CD4-positive, alpha-beta T cell (primary cell): ENCODE results near the gene ZMYND19. TPM values are rescaled to one million over a fixed set of nuclear protein-coding genes. Genes with fewer than 3 reads are reported as not detected.
A peak's percentile ranks its signal among the peaks of the same experiment; 100 is the strongest.
"Not testable (repeated sequence)": the region's sequence is repeated elsewhere in the genome, so short reads cannot be mapped to it uniquely, and the experiment has no call there.

Experiments used
- ATAC-seq: fragments of 200-7000 bp; cut with Tn5 transposase; one replicate; pipeline ENCODE4 v1.10.0; 2022; ENCODE audit warnings: mild to moderate bottlenecking; ENCODE audit not compliant: poor library complexity
- CTCF ChIA-PET: fragments of 350-600 bp; sonication (Branson Sonifier 250); formaldehyde crosslinking; loops from one replicate; lab custom pipeline; 2021; ENCODE audit warnings: antibody characterized with exemption, inconsistent platforms; lab: Charles Lee
- POLR2A ChIA-PET: fragments of 350-600 bp; sonication (Branson Sonifier 250); formaldehyde crosslinking; loops from one replicate; lab custom pipeline; 2021; ENCODE audit warnings: antibody characterized with exemption, inconsistent platforms; lab: Charles Lee
- DNase-seq, 14 experiments: peaks; one replicate each; pipeline ENCODE4 v3.0.0-alpha.2; 2013 to 2020; ENCODE audit warnings: mixed read lengths in 2 of 14
- H3K27ac ChIP-seq, 2 donors: one replicate each; pipeline versions ENCODE4 v1.5.1 to v1.7.0; 2013; ENCODE audit warnings: low read length in 2 of 2, low read depth in 1 of 2, mild to moderate bottlenecking in 1 of 2
- H3K27me3 ChIP-seq, 2 experiments: 1 replicate in 1 of 2; 2 replicates in 1 of 2; pipeline versions ENCODE4 v1.6.1 to v1.7.0; 2013; ENCODE audit warnings: low read length in 2 of 2, control low read depth in 1 of 2, mild to moderate bottlenecking in 1 of 2, moderate library complexity in 1 of 2; ENCODE audit not compliant: insufficient read depth in 2 of 2, control insufficient read depth in 1 of 2
- H3K36me3 ChIP-seq: one replicate; pipeline ENCODE4 v1.6.1; 2013; ENCODE audit warnings: low read length, control low read depth; ENCODE audit not compliant: insufficient read depth
- H3K4me1 ChIP-seq: one replicate; pipeline ENCODE4 v1.6.1; 2013; ENCODE audit warnings: low read length, control low read depth; ENCODE audit not compliant: insufficient read depth
- H3K4me3 ChIP-seq: one replicate; pipeline ENCODE4 v1.5.1; 2013; ENCODE audit warnings: mild to moderate bottlenecking, low read length, moderate library complexity
- H3K9me3 ChIP-seq, 2 experiments: 1 replicate in 1 of 2; 2 replicates in 1 of 2; pipeline versions ENCODE4 v1.6.1 to v1.7.0; 2013; ENCODE audit warnings: low read length in 2 of 2, mild to moderate bottlenecking in 2 of 2, control low read depth in 1 of 2, moderate library complexity in 1 of 2; ENCODE audit not compliant: control insufficient read depth in 1 of 2, insufficient read depth in 1 of 2
- H3K27ac Mint-ChIP-seq: one replicate; pipeline ENCODE4 v1.8.0; 2020; ENCODE audit warnings: mixed read lengths
- H3K27me3 Mint-ChIP-seq: one replicate; pipeline ENCODE4 v1.8.0; 2021; ENCODE audit warnings: mixed read lengths
- H3K36me3 Mint-ChIP-seq: one replicate; pipeline ENCODE4 v1.8.0; 2021; ENCODE audit warnings: low read depth, mixed read lengths
- H3K4me1 Mint-ChIP-seq: one replicate; pipeline ENCODE4 v1.8.0; 2021; ENCODE audit warnings: low read depth, mixed read lengths
- H3K4me3 Mint-ChIP-seq: one replicate; pipeline ENCODE4 v1.8.0; 2020; ENCODE audit warnings: mild to moderate bottlenecking, mixed read lengths
- H3K9me3 Mint-ChIP-seq: one replicate; pipeline ENCODE4 v1.8.0; 2020; ENCODE audit warnings: mixed read lengths
- CTCF ChIP-seq: fragments of 200-600 bp; IDR thresholded peaks from one replicate; pipeline ENCODE4 v1.8.0; 2022; ENCODE audit warnings: antibody characterized with exemption, mild to moderate bottlenecking
- intact Hi-C, 2 experiments: fragments of 100-400 bp; cut with DNase I in 1 of 2; cut with micrococcal nuclease in 1 of 2; formaldehyde crosslinking; loops; one replicate each; pipeline versions ENCODE4 v1.15.1 to v1.9.0; 2023 to 2025; cut with DNase I, micrococcal nuclease
- total RNA-seq, 174 experiments: library from RNA in 2 of 174; stranded (reverse) in 2 of 174; gene quantifications; one replicate each; pipeline ENCODE4 v1.2.3 and lab custom pipeline; 2021 to 2026

Gene ZMYND19
- total RNA-seq, 2 experiments from 2014 or later, result 8.6 to 11.3 TPM

DNA sequence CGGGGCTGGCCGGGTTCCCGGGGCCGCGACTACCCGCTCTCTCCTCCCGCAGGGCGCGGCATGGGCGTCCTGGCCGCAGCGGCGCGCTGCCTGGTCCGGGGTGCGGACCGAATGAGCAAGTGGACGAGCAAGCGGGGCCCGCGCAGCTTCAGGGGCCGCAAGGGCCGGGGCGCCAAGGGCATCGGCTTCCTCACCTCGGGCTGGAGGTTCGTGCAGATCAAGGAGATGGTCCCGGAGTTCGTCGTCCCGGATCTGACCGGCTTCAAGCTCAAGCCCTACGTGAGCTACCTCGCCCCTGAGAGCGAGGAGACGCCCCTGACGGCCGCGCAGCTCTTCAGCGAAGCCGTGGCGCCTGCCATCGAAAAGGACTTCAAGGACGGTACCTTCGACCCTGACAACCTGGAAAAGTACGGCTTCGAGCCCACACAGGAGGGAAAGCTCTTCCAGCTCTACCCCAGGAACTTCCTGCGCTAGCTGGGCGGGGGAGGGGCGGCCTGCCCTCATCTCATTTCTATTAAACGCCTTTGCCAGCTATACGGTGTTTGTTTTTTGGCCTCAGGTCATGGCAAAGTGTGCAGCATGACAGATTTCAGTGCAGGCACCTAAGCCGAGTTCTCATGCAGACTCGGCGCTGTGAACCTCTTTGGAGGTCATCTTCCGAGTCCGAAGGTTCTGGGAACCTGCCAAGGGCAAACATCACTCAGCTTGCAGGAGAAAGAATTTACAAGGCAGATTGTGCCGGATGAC lies 38.1 kb downstream of the ZMYND19 start:
- peak overlapping the region; percentile 64 to 72 for H3K27ac ChIP-seq
- no peaks in the 10 kb centered on the region for H3K27me3 ChIP-seq
- DNase-seq (peak in 6 of 14 experiments; percentile 4 to 59 (median 28)), ATAC-seq (peak; percentile 2)
- peak overlapping the region; percentile 91 for H3K4me3 Mint-ChIP-seq
- ChIA-PET POLR2A (interaction anchor here (0.7 to 1.5 kb wide), 11 partner anchors 11 to 329 kb away, joined by 3 to 8 read pairs (median 5); partner anchors contain the start of genes DPH7, EHMT1, EXD3 and NOXA1), CTCF (interaction anchor here (0.8 to 1.4 kb wide), 3 partner anchors 17 to 129 kb away, joined by 3 to 7 read pairs (median 5); partner anchors contain the start of genes DPH7, EXD3 and NOXA1)
- H3K27ac Mint-ChIP-seq, result peak overlapping the region; percentile 82
- peaks cover 39% of the 10 kb centered on the region for H3K36me3 Mint-ChIP-seq
- H3K9me3 ChIP-seq, result no peaks in the 10 kb centered on the region
- H3K9me3 Mint-ChIP-seq, result no peaks in the 10 kb centered on the region
- peaks cover 16% of the 10 kb centered on the region for H3K4me1 Mint-ChIP-seq
- H3K36me3 ChIP-seq, result peaks cover 21% of the 10 kb centered on the region
- peaks cover 18% of the 10 kb centered on the region for H3K4me1 ChIP-seq
- no peak for TF ChIP-seq CTCF
- no peaks in the 10 kb centered on the region for H3K27me3 Mint-ChIP-seq
- intact Hi-C loops, result loop anchor here in 1 of 2 experiments (2.0 kb wide), 1 partner anchor 89 kb away; no protein-coding TSS in a partner anchor
- H3K4me3 ChIP-seq, result peak overlapping the region; percentile 67

DNA sequence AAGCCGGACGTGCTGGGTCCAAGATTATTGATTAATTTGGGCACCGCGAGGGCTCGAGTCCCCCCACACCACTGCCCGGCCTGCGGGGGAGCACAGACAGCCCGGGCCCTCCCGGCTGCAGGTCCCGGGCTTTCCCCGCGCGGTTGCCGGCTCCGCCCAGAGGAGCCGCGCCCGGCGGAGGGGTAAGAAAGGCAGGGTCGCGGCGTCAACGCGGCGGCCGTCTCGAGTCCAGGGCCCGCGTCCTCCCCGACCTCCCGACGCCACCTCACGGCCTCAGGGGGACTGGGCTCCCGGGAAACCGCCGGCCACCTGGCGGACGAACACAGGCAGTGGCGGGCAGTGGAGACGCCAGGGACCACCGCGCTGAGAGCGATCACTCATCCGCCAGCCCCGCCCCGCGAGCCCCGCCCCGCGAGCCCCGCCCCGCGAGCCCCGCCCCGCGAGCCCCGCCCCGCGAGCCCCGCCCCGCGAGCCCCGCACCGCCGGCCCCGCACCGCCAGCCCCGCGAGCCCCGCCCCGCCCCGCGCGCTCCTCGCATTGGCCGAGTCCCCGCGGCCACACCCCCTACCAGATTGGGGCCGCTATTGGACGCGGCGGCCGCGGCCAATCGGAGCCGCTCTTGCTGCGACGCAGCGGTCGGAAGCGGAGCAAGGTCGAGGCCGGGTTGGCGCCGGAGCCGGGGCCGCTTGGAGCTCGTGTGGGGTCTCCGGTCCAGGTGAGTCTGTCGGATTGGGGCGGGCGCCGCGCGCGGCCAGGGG lies 38.9 kb downstream of the ZMYND19 start, which contains the start of gene MRPL41:
Gene MRPL41 (plus strand): TSS at position 616 of the 758 bp plus-strand sequence. CDS start 203 bp downstream, outside the sequence.
- POLR2A ChIA-PET, result interaction anchor here (0.7 to 1.5 kb wide), 11 partner anchors 12 to 328 kb away, joined by 3 to 8 read pairs (median 5); partner anchors contain the start of genes DPH7, EHMT1, EXD3 and NOXA1

DNA sequence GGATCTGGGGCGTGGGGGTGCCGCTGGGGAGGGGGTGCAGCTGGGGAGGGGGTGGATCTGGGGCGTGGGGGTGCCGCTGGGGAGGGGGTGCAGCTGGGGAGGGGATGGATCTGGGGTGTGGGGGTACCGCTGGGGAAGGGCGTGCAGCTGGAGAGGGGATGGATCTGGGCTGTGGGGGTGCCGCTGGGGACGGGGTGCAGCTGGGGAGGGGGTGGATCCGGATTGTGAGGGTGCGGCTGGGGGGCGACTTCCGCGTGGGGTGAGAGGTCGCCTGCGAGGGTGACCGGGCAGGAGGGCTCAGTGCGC lies 39.4 kb downstream of the ZMYND19 start:
- H3K4me1 Mint-ChIP-seq, result peaks cover 16% of the 10 kb centered on the region
- POLR2A ChIA-PET, result interaction anchor here (0.8 to 1.4 kb wide), 3 partner anchors 69 to 310 kb away, joined by 4 read pairs; partner anchors contain the start of genes EXD3, NOXA1 and TUBB4B
- Histone ChIP-seq H3K4me3 (peak overlapping the region; percentile 63), H3K36me3 (peaks cover 13% of the 10 kb centered on the region), H3K4me1 (peaks cover 18% of the 10 kb centered on the region), H3K27ac (peak overlapping the region in 1 of 2 donors; percentile 46)
- H3K27me3 Mint-ChIP-seq, H3K4me3 Mint-ChIP-seq, H3K27ac Mint-ChIP-seq, H3K9me3 Mint-ChIP-seq, H3K27me3 ChIP-seq, H3K9me3 ChIP-seq, CTCF ChIA-PET: not testable (repeated sequence)
- intact Hi-C loops, result loop anchor here in 1 of 2 experiments (1.0 to 2.0 kb wide), 3 partner anchors 39 to 96 kb away; partner anchors contain the start of genes ARRDC1 and ZMYND19
- ATAC-seq (peak; percentile 2), DNase-seq (peak in 1 of 14 experiments; percentile 43)
- H3K36me3 Mint-ChIP-seq, result peaks cover 27% of the 10 kb centered on the region

More for the DNA sequence above, 38.9 kb downstream of the ZMYND19 start, which contains the start of gene MRPL41:
- H3K27ac Mint-ChIP-seq, result peak within 1 kb of the TSS; percentile 82
- Histone ChIP-seq H3K27ac (peak within 1 kb of the TSS; percentile 64 to 72), H3K4me3 (peak within 1 kb of the TSS; percentile 67), H3K36me3 (peaks cover 18% of the 10 kb centered on the region), H3K9me3 (no peaks in the 10 kb centered on the region), H3K27me3 (no peaks in the 10 kb centered on the region), H3K4me1 (peaks cover 18% of the 10 kb centered on the region)
- CTCF ChIA-PET, result interaction anchor here (0.8 to 1.4 kb wide), 3 partner anchors 17 to 129 kb away, joined by 3 to 7 read pairs (median 5); partner anchors contain the start of genes DPH7, EXD3 and NOXA1
- peak within 1 kb of the TSS; percentile 91 for H3K4me3 Mint-ChIP-seq
- intact Hi-C loops, result loop anchor here in 1 of 2 experiments (1.0 to 2.0 kb wide), 3 partner anchors 39 to 97 kb away; partner anchors contain the start of gene ZMYND19
- peak; percentile 71 to 97 (median 86) for DNase-seq
- peaks cover 32% of the 10 kb centered on the region for H3K36me3 Mint-ChIP-seq
- H3K4me1 Mint-ChIP-seq, result peaks cover 16% of the 10 kb centered on the region
- ATAC-seq, result peak; percentile 80
- H3K9me3 Mint-ChIP-seq, result no peaks in the 10 kb centered on the region
- no peaks in the 10 kb centered on the region for H3K27me3 Mint-ChIP-seq
- TF ChIP-seq CTCF, result peak; percentile 12
